CD4-positive, alpha-beta T cell treated with Interleukin-15 for 1 hour (primary cell): ENCODE data around the gene MKNK1.
A peak's percentile ranks its signal among the peaks of the same experiment; 100 is the strongest.

Source experiments
- DNase-seq: peaks from one replicate; pipeline ENCODE4 v3.0.0-alpha.2; 2020

MKNK1 gene

GRCh38 chr1:46618754-46619415 lies 14.8 kb upstream of the MKNK1 start:
- no peak for DNase-seq

- DNase-seq: no peak
These were observed 13.8 kb upstream of the MKNK1 start for GRCh38 chr1:46617833-46618232.

GRCh38 chr1:46617108-46617800 lies 13.2 kb upstream of the MKNK1 start:
- no peak for DNase-seq

- peak; percentile 60 for DNase-seq
These were observed 12.4 kb upstream of the MKNK1 start, which contains the start of gene MOB3C for GRCh38 chr1:46616277-46617107. MOB3C (minus strand) TSS chr1:46616811; CDS start chr1:46613321, 3,490 bp downstream.

GRCh38 chr1:46615735-46616134 lies 11.7 kb upstream of the MKNK1 start:
- no peak for DNase-seq

GRCh38 chr1:46615088-46615487 lies 11.0 kb upstream of the MKNK1 start:
- no peak for DNase-seq

- no peak for DNase-seq
These were observed 10.5 kb upstream of the MKNK1 start for GRCh38 chr1:46614604-46614984.

GRCh38 chr1:46613661-46614603 lies 9.9 kb upstream of the MKNK1 start:
- DNase-seq: peak; percentile 55

GRCh38 chr1:46612937-46613660 lies 9.0 kb upstream of the MKNK1 start:
- DNase-seq: no peak

- DNase-seq: no peak
These were observed 7.7 kb upstream of the MKNK1 start for GRCh38 chr1:46611691-46612221.

GRCh38 chr1:46607345-46608130 lies 3.5 kb upstream of the MKNK1 start:
- no peak for DNase-seq

GRCh38 chr1:46606255-46606965 lies 2.3 kb upstream of the MKNK1 start:
- no peak for DNase-seq

GRCh38 chr1:46605232-46605631 lies 1.2 kb upstream of the MKNK1 start:
- DNase-seq: no peak

GRCh38 chr1:46603481-46603857 lies 599 bp downstream of the MKNK1 start:
- no peak for DNase-seq

- no peak for DNase-seq
These were observed 2.6 kb downstream of the MKNK1 start for GRCh38 chr1:46601257-46602007.

GRCh38 chr1:46599059-46599970 lies 4.8 kb downstream of the MKNK1 start:
- no peak for DNase-seq

- no peak for DNase-seq
These were observed 7.2 kb downstream of the MKNK1 start for GRCh38 chr1:46596846-46597245.

GRCh38 chr1:46596036-46596435 lies 8.0 kb downstream of the MKNK1 start:
- DNase-seq: no peak
